ENCODE measurements around the gene OR5H1.

GRCh38 chr3:98114264-98114663, 16.3 kb upstream of the OR5H1 start:
- TF ChIP-seq CTCF (IDR thresholded peaks at IDR 0.05) (no peak), POLR2A (IDR thresholded peaks at IDR 0.05) (no peak)
